Measurements from ENCODE around the gene DYNLRB1.

The DYNLRB1 gene

GRCh38 chr20:34579979-34580940, 64.0 kb downstream of the DYNLRB1 start:
- DNase-seq, result no peak

DNA sequence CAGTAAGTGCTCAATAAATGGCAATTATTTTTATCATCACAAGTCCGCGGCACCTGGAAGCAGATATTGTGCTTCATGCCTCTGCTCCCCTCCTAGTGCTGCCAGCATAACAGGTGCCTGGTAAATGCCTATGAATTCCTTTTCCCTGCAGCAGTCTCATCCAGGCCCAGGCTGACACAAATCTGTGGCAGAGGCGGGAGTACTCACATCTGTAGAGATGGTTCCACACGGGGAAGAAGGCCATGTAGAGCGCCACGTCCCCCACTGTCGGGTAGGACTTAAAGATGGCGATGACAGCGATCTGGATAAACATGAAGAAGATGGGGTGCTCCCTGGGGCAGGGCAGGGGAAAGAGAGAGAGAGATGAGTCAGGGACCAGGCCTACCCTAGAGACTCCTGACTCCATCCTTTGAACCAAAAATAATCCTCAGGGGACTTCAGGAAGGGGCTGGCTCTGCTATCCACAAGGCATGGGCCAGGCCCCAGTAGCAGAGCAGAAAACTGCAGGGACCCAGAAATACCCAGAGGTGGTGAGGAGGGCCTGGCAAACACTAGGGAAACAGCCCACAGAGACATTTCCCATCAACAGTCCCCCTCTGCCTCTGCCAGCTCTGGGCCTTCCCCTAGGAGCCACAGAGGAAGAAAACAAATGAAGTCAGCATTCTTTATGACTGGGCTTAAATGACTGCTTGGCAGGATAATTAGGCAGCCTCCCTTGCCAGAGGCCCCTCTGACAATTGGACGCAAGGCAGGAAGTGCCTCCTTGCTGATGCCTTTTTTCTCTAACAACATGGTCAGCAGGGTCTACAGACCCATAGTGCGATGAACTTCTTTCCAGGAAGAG, 65.3 kb downstream of the DYNLRB1 start:
- no peak for DNase-seq

- DNase-seq, result no peak
These were observed 66.0 kb downstream of the DYNLRB1 start for GRCh38 chr20:34582221-34582620.

GRCh38 chr20:34582911-34583310, 66.7 kb downstream of the DYNLRB1 start:
- no peak for DNase-seq

DNA sequence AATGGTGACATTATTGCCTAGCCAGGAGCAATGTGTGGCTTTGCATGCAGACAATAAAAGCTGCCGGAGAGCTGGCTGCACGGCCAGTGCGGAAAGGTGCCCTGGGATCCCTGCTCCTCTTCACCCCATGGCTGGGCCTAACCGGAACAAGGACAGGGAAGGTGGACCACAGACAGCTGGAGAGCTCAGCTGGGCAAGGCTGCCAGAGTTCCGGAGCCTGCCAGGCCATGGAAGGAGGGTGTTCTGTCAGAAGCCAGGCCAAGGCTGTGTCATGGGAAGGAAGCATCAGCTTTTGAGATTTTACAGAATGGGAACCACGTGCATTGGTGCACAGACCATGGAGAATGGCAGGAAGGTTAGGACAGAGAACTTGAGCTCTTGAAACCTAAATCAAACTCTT, 67.3 kb downstream of the DYNLRB1 start:
- DNase-seq, result no peak

DNA sequence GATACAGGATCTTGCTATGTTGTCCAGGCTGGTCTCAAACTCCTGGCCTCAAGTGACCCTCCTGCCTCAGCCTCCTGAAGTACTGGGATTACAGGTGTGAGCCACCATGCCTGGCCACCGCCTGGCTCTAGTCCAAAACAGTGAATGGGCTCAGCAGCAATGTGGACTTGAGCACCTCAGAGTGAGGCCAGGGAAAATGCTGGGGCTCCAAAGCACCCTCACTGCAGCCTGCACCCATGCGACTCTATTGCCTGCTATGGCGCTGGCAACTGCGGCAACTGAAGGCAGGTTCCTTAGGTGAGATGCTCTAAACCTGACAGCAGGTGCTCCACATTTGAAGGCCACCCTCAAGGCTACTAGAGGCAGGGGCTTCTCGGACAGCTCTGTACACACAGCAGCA, 68.8 kb downstream of the DYNLRB1 start:
- DNase-seq, result no peak

GRCh38 chr20:34586488-34587163, 70.4 kb downstream of the DYNLRB1 start:
- no peak for DNase-seq
